GM12865 (cell line): ENCODE measurements around the gene OMD.

ENCODE experiments used
- DNase-seq: peaks from one replicate; pipeline ENCODE4 v3.0.0; 2010; ENCODE audit warnings: low read depth
- H3K4me3 ChIP-seq: 2 replicates; pipeline ENCODE4 v1.5.1; 2011; ENCODE audit warnings: mild to moderate bottlenecking, low read depth, low read length, control low read depth
- TF ChIP-seq, protein P1 (sequence below): IDR thresholded peaks from 2 replicates; pipeline ENCODE4 v1.5.1; 2011; ENCODE audit warnings: low read length, control low read depth, low read depth, inconsistent platforms; ENCODE audit not compliant: insufficient read depth; ENCODE audit errors: missing control alignments

OMD gene

DNA sequence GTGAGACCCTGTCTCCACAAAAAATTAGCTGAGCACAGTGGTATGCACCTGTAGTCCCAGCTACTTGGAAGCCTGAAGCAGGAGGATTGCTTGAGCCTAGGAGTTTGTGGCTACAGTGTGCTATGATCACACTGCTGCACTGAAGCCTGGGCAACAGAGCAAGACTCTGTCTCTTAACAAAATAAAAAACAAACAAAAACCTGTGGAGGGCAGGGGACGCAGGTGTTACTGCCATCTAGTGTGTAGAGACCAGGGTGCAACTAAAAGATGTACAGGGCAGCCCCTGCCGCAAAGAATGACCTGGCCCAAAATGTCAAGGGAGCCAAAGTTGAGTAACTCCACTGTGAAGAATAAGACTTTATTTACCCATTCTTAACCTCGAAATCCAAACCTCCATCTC lies 30.9 kb upstream of the OMD start:
- DNase-seq = peak; percentile 23
- H3K4me3 ChIP-seq = no peak overlapping the region
- TF ChIP-seq, protein P1, sequence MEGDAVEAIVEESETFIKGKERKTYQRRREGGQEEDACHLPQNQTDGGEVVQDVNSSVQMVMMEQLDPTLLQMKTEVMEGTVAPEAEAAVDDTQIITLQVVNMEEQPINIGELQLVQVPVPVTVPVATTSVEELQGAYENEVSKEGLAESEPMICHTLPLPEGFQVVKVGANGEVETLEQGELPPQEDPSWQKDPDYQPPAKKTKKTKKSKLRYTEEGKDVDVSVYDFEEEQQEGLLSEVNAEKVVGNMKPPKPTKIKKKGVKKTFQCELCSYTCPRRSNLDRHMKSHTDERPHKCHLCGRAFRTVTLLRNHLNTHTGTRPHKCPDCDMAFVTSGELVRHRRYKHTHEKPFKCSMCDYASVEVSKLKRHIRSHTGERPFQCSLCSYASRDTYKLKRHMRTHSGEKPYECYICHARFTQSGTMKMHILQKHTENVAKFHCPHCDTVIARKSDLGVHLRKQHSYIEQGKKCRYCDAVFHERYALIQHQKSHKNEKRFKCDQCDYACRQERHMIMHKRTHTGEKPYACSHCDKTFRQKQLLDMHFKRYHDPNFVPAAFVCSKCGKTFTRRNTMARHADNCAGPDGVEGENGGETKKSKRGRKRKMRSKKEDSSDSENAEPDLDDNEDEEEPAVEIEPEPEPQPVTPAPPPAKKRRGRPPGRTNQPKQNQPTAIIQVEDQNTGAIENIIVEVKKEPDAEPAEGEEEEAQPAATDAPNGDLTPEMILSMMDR = peak; percentile 26

DNA sequence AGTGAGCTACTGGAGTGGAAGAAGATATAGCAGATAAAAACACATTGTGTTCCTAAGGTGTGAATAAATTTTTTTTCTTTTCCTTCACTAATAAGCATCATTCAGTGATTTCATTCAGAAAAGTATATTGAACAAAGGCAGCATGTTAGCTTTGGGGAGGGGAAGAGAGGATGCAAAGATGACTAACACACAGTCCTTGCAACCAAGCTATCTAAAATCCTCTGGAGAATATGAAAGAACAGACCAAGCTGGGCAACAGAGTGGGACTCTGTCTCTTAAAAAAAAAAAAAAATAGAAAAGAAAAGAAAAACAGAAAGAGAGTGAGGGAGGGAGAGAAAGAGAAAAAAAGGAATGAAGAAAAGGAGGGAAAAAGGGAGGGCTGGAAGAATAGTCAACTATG lies 22.3 kb upstream of the OMD start:
- H3K4me3 ChIP-seq = no peak overlapping the region
- no peak for DNase-seq
- TF ChIP-seq, protein P1 = no peak

DNA sequence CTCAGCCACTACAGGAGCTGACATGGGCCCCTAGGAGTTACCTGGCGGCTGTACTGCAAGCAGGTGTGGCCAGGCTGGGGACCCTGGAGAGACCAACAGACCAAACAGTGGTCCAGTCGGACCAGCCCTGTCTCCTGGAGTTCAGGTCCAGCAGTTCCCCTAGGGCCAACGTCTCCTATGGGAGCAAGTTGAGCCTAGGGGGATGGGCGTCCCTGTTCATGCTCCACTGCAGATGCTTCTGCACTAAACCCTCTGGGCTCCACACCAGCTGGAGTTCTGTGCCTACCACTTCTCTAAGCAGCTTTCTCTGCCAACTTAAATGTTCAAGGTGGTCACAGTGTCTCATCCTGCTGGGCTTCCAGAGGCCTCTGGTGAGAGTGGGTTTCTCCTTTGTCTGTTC lies 20.6 kb upstream of the OMD start:
- TF ChIP-seq, protein P1 = no peak
- DNase-seq = no peak
- H3K4me3 ChIP-seq = no peak overlapping the region

GRCh38 chr9:92440751-92441046 lies 16.4 kb upstream of the OMD start:
- DNase-seq = peak; percentile 73

GRCh38 chr9:92439921-92440750 lies 15.9 kb upstream of the OMD start:
- TF ChIP-seq, protein P1 = no peak
- DNase-seq = no peak

More at GRCh38 chr9:92440751-92441046, 16.4 kb upstream of the OMD start:
- TF ChIP-seq, protein P1 = no peak
- no peak overlapping the region for H3K4me3 ChIP-seq

DNA sequence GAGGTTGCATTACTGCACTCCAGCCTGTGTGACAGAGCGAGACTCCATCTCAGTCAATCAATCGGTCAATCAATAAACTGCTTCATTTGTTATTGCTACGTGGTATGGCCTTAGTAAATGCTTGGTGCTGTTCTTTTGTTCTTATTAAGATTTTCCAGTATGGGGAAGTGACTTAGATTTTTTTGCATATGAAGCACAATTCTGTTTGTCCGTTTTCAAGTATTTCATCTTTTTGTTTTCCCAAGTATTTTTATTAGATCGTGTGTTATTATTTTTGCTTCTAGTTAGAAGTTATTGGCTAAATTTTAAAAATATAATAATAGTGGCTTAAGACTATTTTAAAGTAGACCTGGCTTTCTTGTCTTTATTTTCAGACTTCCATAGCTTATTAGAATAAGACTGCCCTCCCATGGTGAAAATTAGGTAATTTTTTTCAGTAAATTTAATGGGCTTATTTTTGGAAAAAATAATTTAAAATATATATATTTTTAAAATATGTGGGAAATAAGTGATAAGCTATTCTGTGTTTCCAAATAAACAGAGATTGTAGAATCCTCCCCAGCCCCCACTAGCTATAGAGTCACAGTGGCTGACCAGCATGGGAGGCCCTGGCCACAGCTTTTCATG lies 14.7 kb upstream of the OMD start:
- TF ChIP-seq, protein P1 = no peak
- no peak for DNase-seq
- no peak overlapping the region for H3K4me3 ChIP-seq

More at GRCh38 chr9:92439921-92440750, 15.9 kb upstream of the OMD start:
- no peak overlapping the region for H3K4me3 ChIP-seq

GRCh38 chr9:92435263-92435662 lies 11.0 kb upstream of the OMD start:
- no peak overlapping the region for H3K4me3 ChIP-seq
- TF ChIP-seq, protein P1 = no peak
- DNase-seq = no peak
